Astrocyte (in vitro differentiated cells and primary cell): ENCODE data around the gene INKA2. TPM values are rescaled to one million over a fixed set of nuclear protein-coding genes. Genes with fewer than 3 reads are reported as not detected.
A peak's percentile ranks its signal among the peaks of the same experiment; 100 is the strongest.

Source experiments
- DNase-seq: peaks from one replicate; pipeline ENCODE4 v3.0.0-alpha.2; 2010; ENCODE audit warnings: low read depth
- FAIRE-seq: peaks from 2 replicates; lab custom pipeline; 2011; peaks lifted over from hg19 to GRCh38; lab: Jason Lieb, UNC
- H2AFZ ChIP-seq: 2 replicates; pipeline ENCODE4 v1.6.0; 2012; ENCODE audit warnings: low read depth, low read length, inconsistent platforms
- H3K27ac ChIP-seq: 2 replicates; pipeline ENCODE4 v1.5.1; 2011; ENCODE audit warnings: low read depth, low read length, inconsistent platforms
- H3K27me3 ChIP-seq: 2 replicates; pipeline ENCODE4 v1.6.0; 2011; ENCODE audit warnings: low read length, inconsistent platforms; ENCODE audit not compliant: insufficient read depth
- H3K36me3 ChIP-seq: 2 replicates; pipeline ENCODE4 v1.5.1; 2011; ENCODE audit warnings: low read length, inconsistent platforms; ENCODE audit not compliant: insufficient read depth
- H3K4me1 ChIP-seq: 2 replicates; pipeline ENCODE4 v1.5.1; 2011; ENCODE audit warnings: low read length, inconsistent platforms; ENCODE audit not compliant: insufficient read depth
- H3K4me2 ChIP-seq: 2 replicates; pipeline ENCODE4 v1.6.0; 2012; ENCODE audit warnings: low read length, inconsistent platforms
- H3K4me3 ChIP-seq: 2 replicates; pipeline ENCODE4 v1.5.1; 2011; ENCODE audit warnings: low read depth, mild to moderate bottlenecking, low read length, inconsistent platforms; ENCODE audit not compliant: insufficient read depth
- H3K79me2 ChIP-seq: 2 replicates; pipeline ENCODE4 v1.6.0; 2012; ENCODE audit warnings: mild to moderate bottlenecking, low read length, inconsistent platforms; ENCODE audit not compliant: insufficient read depth
- H3K9ac ChIP-seq: 2 replicates; pipeline ENCODE4 v1.6.0; 2012; ENCODE audit warnings: mild to moderate bottlenecking, low read length, inconsistent platforms
- H3K9me3 ChIP-seq: 2 replicates; pipeline ENCODE4 v1.5.1; 2012; ENCODE audit warnings: low read depth, mild to moderate bottlenecking, low read length, inconsistent platforms; ENCODE audit not compliant: insufficient read depth
- H4K20me1 ChIP-seq: 2 replicates; pipeline ENCODE4 v1.6.0; 2012; ENCODE audit warnings: low read length, inconsistent platforms; ENCODE audit not compliant: insufficient read depth
- H3K27ac Mint-ChIP-seq: one replicate; pipeline ENCODE4 v1.8.0; 2021; ENCODE audit warnings: mild to moderate bottlenecking, mixed read lengths; ENCODE audit not compliant: unreplicated experiment
- H3K27me3 Mint-ChIP-seq: one replicate; pipeline ENCODE4 v1.8.0; 2021; ENCODE audit warnings: low read depth, mixed read lengths; ENCODE audit not compliant: unreplicated experiment
- H3K36me3 Mint-ChIP-seq: one replicate; pipeline ENCODE4 v1.8.0; 2021; ENCODE audit warnings: low read depth, mixed read lengths; ENCODE audit not compliant: unreplicated experiment
- H3K4me1 Mint-ChIP-seq: one replicate; pipeline ENCODE4 v1.8.0; 2021; ENCODE audit warnings: low read depth, mixed read lengths; ENCODE audit not compliant: unreplicated experiment
- H3K4me3 Mint-ChIP-seq: one replicate; pipeline ENCODE4 v1.8.0; 2021; ENCODE audit warnings: mild to moderate bottlenecking, moderate library complexity, mixed read lengths; ENCODE audit not compliant: unreplicated experiment
- H3K9me3 Mint-ChIP-seq: one replicate; pipeline ENCODE4 v1.8.0; 2021; ENCODE audit warnings: mild to moderate bottlenecking, mixed read lengths; ENCODE audit not compliant: unreplicated experiment
- EZH2 ChIP-seq: IDR thresholded peaks from 2 replicates; pipeline ENCODE4 v1.6.1; 2012; ENCODE audit warnings: mild to moderate bottlenecking, low read length, inconsistent platforms; ENCODE audit not compliant: insufficient read depth
- total RNA-seq: library from RNA; stranded (reverse); gene quantifications from 2 replicates; pipeline ENCODE4 v1.2.1, GENCODE V29; 2021
- TF ChIP-seq, protein P1 (sequence below): IDR thresholded peaks from 2 replicates; pipeline ENCODE4 v1.5.1; 2011; ENCODE audit warnings: low read depth, mild to moderate bottlenecking, inconsistent platforms, low read length, moderate library complexity; ENCODE audit not compliant: insufficient read depth

Gene INKA2
- total RNA-seq, 1 donor from 2014 or later: 12.6 TPM

DNA sequence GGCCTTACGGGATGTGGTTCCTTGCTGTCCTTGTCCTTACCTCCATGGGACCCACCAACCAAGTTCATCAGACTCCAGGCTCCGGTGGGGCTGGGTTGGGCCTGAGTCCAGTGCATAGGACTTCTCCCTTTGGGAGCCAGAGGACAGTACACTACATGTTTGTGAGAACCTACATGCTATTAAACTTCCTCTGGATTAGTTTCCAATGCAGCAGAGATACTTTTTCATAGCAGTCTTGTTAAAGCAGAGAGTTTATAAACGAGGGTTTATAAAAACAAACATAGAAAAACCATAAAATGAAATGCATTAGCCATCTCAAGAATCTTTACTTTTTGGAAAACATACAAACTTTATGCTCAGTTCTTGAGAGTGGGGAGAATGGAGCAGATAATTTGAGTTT is 33.4 kb downstream of the INKA2 start:
- no peaks in the 10 kb centered on the region for H3K9me3 Mint-ChIP-seq
- Histone ChIP-seq H4K20me1 (no peaks in the 10 kb centered on the region), H3K4me1 (peaks cover 7% of the 10 kb centered on the region), H3K4me2 (no peak overlapping the region), H2AFZ (no peak overlapping the region), H3K9ac (no peak overlapping the region), H3K27me3 (no peaks in the 10 kb centered on the region), H3K36me3 (peaks cover 18% of the 10 kb centered on the region), H3K27ac (no peak overlapping the region), H3K9me3 (no peaks in the 10 kb centered on the region), H3K4me3 (no peak overlapping the region), H3K79me2 (no peaks in the 10 kb centered on the region)
- no peak overlapping the region for H3K27ac Mint-ChIP-seq
- H3K27me3 Mint-ChIP-seq: no peaks in the 10 kb centered on the region
- DNase-seq (no peak), FAIRE-seq (no peak)
- H3K4me3 Mint-ChIP-seq: no peak overlapping the region
- H3K4me1 Mint-ChIP-seq: peaks cover 5% of the 10 kb centered on the region
- H3K36me3 Mint-ChIP-seq: peaks cover under 1% of the 10 kb centered on the region
- TF ChIP-seq EZH2: no peak
- TF ChIP-seq, protein P1, sequence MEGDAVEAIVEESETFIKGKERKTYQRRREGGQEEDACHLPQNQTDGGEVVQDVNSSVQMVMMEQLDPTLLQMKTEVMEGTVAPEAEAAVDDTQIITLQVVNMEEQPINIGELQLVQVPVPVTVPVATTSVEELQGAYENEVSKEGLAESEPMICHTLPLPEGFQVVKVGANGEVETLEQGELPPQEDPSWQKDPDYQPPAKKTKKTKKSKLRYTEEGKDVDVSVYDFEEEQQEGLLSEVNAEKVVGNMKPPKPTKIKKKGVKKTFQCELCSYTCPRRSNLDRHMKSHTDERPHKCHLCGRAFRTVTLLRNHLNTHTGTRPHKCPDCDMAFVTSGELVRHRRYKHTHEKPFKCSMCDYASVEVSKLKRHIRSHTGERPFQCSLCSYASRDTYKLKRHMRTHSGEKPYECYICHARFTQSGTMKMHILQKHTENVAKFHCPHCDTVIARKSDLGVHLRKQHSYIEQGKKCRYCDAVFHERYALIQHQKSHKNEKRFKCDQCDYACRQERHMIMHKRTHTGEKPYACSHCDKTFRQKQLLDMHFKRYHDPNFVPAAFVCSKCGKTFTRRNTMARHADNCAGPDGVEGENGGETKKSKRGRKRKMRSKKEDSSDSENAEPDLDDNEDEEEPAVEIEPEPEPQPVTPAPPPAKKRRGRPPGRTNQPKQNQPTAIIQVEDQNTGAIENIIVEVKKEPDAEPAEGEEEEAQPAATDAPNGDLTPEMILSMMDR: no peak

DNA sequence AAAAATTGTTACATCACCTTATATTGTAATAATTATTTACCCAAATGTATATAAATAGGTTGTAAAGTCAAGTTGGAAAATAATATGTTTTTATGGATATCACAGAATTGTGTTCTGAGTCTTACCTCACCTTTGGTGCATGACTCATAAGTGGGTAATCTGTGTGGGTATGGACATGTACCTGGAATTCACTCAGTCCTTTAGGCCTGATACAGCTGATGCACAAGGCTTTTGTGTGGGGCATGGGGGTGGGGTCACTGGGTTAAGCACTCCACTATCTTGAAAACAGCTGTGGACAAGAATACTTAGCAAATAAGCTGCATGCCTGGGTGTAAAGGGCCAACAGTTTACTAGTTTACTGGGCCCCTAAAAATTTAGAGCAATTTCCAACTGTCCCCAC is 34.4 kb downstream of the INKA2 start:
- peaks cover 5% of the 10 kb centered on the region for H3K4me1 Mint-ChIP-seq
- peaks cover 28% of the 10 kb centered on the region for H3K36me3 ChIP-seq
- H3K27me3 ChIP-seq: no peaks in the 10 kb centered on the region
- no peak overlapping the region for H3K27ac ChIP-seq
- H3K9me3 Mint-ChIP-seq: no peaks in the 10 kb centered on the region
- H3K36me3 Mint-ChIP-seq: peaks cover 2% of the 10 kb centered on the region
- DNase-seq (peak; percentile 15), FAIRE-seq (no peak)
- H3K27me3 Mint-ChIP-seq: no peaks in the 10 kb centered on the region
- H3K9me3 ChIP-seq: no peaks in the 10 kb centered on the region
- no peaks in the 10 kb centered on the region for H4K20me1 ChIP-seq
- TF ChIP-seq, protein P1: no peak
- no peak for TF ChIP-seq EZH2
- H3K4me2 ChIP-seq: no peak overlapping the region
- no peak overlapping the region for H3K4me3 Mint-ChIP-seq
- H3K4me1 ChIP-seq: peaks cover 7% of the 10 kb centered on the region
- H3K27ac Mint-ChIP-seq: no peak overlapping the region
- H2AFZ ChIP-seq: no peak overlapping the region
- no peak overlapping the region for H3K4me3 ChIP-seq
- H3K9ac ChIP-seq: no peak overlapping the region
- H3K79me2 ChIP-seq: no peaks in the 10 kb centered on the region

DNA sequence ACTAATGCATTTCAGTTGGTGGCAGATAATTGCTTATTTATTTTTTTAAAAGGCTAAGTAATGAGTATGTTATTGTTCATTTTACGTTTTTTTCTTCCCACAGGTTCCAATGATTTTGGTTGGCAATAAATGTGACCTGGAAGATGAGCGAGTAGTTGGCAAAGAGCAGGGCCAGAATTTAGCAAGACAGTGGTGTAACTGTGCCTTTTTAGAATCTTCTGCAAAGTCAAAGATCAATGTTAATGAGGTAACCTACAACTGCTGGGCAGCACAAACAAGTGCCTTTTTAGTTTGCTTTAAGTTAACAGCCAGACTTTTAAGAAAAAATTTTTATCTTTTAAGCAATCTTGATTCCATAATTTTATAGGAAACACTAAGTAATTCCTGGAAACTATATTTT is 35.0 kb downstream of the INKA2 start:
- no peak overlapping the region for H3K4me3 Mint-ChIP-seq
- H3K36me3 Mint-ChIP-seq: peaks cover 2% of the 10 kb centered on the region
- H3K9ac ChIP-seq: no peak overlapping the region
- peaks cover 27% of the 10 kb centered on the region for H3K36me3 ChIP-seq
- H3K27ac Mint-ChIP-seq: no peak overlapping the region
- H3K27ac ChIP-seq: no peak overlapping the region
- FAIRE-seq: no peak
- TF ChIP-seq, protein P1: no peak
- TF ChIP-seq EZH2: no peak
- no peaks in the 10 kb centered on the region for H4K20me1 ChIP-seq
- H3K9me3 ChIP-seq: no peaks in the 10 kb centered on the region
- DNase-seq: no peak
- no peak overlapping the region for H3K4me3 ChIP-seq
- H3K4me2 ChIP-seq: no peak overlapping the region
- no peaks in the 10 kb centered on the region for H3K9me3 Mint-ChIP-seq
- no peaks in the 10 kb centered on the region for H3K27me3 ChIP-seq
- H3K4me1 ChIP-seq: peaks cover 7% of the 10 kb centered on the region
- H2AFZ ChIP-seq: no peak overlapping the region
- no peaks in the 10 kb centered on the region for H3K79me2 ChIP-seq
- H3K27me3 Mint-ChIP-seq: no peaks in the 10 kb centered on the region
- peaks cover 5% of the 10 kb centered on the region for H3K4me1 Mint-ChIP-seq
